ENCODE measurements around the gene MTPN.

GRCh38 chr7:135991322-135991721 lies 14.2 kb upstream of the MTPN start:
- TF ChIP-seq CTCF (IDR thresholded peaks at IDR 0.05; ENCODE audit: insufficient read depth, low read depth, low read length) (no peak), EZH2 (IDR thresholded peaks at IDR 0.05; ENCODE audit: insufficient read depth, low read length) (no peak)
